Measurements from ENCODE around the gene GDPD5. TPM values are rescaled to one million over a fixed set of nuclear protein-coding genes. Genes with fewer than 3 reads are reported as not detected.
A peak's percentile ranks its signal among the peaks of the same experiment; 100 is the strongest.

Gene GDPD5
- total and polyA plus RNA-seq, 9 of the 15 experiments (the other 6 are each of a cell fraction or from before 2014, with no cell fraction given), result 0.32 to 27.3 (median 8.0) TPM

DNA sequence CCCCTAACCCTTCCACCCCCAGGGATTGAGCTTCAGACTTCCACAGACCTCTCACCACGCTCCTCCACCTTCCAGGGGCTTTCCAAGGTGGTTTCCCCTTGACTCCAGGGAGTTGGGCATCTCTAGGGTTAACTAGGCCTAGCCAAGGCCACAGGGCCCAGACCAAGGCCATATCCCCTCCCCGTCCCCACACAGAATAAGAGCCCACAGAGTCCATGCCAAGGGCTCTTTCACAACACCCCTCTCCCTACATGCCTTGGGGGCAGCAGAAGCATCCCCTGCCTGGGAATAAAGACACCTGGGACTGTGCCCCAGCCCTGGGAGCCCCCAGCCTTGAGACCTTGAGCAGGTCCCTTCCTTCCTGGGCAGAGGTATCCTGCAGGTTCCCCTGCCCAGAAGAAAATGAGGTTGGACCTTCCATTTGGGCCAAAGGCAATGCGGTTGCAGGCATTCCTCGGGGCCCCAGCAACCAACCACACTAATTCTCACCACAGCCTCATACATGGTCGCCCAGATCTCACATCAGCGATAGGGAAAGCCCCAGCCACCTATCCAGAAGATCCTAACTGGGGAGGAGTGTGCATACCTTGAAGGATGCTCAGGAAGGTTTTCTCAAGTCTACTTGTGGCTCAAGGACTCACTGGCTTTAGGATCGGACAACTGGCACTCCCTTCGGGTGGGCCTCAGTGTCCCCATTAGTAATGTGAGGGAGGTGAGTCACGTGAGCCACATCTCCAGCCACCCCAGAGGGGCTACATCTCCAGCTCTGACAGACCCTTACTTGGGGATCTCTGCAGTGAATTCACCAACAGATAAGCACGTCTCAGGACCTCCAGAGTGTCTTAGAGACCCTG is 1.7 kb downstream of the GDPD5 start:
- DNase-seq (ENCODE audit: extremely low read depth in 1 of 4, low spot score in 3 of 4) (no peak), FAIRE-seq (no peak)
- CTCF ChIA-PET (ENCODE audit: low intra/inter-chr PET ratio), result no interaction called here
- no peak for TF ChIP-seq NELFE (IDR thresholded peaks at IDR 0.05; ENCODE audit: insufficient read depth, insufficient read length)
- TF ChIP-seq, protein P1, sequence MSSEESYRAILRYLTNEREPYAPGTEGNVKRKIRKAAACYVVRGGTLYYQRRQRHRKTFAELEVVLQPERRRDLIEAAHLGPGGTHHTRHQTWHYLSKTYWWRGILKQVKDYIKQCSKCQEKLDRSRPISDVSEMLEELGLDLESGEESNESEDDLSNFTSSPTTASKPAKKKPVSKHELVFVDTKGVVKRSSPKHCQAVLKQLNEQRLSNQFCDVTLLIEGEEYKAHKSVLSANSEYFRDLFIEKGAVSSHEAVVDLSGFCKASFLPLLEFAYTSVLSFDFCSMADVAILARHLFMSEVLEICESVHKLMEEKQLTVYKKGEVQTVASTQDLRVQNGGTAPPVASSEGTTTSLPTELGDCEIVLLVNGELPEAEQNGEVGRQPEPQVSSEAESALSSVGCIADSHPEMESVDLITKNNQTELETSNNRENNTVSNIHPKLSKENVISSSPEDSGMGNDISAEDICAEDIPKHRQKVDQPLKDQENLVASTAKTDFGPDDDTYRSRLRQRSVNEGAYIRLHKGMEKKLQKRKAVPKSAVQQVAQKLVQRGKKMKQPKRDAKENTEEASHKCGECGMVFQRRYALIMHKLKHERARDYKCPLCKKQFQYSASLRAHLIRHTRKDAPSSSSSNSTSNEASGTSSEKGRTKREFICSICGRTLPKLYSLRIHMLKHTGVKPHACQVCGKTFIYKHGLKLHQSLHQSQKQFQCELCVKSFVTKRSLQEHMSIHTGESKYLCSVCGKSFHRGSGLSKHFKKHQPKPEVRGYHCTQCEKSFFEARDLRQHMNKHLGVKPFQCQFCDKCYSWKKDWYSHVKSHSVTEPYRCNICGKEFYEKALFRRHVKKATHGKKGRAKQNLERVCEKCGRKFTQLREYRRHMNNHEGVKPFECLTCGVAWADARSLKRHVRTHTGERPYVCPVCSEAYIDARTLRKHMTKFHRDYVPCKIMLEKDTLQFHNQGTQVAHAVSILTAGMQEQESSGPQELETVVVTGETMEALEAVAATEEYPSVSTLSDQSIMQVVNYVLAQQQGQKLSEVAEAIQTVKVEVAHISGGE (CRISPR knock-in tag; IDR thresholded peaks at IDR 0.05), result no peak
- TF ChIP-seq, protein P2, sequence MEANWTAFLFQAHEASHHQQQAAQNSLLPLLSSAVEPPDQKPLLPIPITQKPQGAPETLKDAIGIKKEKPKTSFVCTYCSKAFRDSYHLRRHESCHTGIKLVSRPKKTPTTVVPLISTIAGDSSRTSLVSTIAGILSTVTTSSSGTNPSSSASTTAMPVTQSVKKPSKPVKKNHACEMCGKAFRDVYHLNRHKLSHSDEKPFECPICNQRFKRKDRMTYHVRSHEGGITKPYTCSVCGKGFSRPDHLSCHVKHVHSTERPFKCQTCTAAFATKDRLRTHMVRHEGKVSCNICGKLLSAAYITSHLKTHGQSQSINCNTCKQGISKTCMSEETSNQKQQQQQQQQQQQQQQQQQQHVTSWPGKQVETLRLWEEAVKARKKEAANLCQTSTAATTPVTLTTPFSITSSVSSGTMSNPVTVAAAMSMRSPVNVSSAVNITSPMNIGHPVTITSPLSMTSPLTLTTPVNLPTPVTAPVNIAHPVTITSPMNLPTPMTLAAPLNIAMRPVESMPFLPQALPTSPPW (CRISPR knock-in tag; IDR thresholded peaks at IDR 0.05), result no peak
- no peak for TF ChIP-seq SIRT6 (IDR thresholded peaks at IDR 0.05; ENCODE audit: low read depth, low read length)
- TF ChIP-seq SMARCB1 (IDR thresholded peaks at IDR 0.05; ENCODE audit: insufficient read length, low read depth), result no peak
- TF ChIP-seq, protein P3, sequence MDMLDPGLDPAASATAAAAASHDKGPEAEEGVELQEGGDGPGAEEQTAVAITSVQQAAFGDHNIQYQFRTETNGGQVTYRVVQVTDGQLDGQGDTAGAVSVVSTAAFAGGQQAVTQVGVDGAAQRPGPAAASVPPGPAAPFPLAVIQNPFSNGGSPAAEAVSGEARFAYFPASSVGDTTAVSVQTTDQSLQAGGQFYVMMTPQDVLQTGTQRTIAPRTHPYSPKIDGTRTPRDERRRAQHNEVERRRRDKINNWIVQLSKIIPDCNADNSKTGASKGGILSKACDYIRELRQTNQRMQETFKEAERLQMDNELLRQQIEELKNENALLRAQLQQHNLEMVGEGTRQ (CRISPR knock-in tag; IDR thresholded peaks at IDR 0.05), result peak; percentile 21; the same call in 1 of the 2 replicates
- TF ChIP-seq ZNF121 (CRISPR knock-in tag; conservative IDR thresholded peaks at IDR 0.05), result no peak
- TF ChIP-seq DMBX1 (CRISPR knock-in tag; IDR thresholded peaks at IDR 0.05; ENCODE audit: borderline replicate concordance), result no peak
- TF ChIP-seq, protein P4, sequence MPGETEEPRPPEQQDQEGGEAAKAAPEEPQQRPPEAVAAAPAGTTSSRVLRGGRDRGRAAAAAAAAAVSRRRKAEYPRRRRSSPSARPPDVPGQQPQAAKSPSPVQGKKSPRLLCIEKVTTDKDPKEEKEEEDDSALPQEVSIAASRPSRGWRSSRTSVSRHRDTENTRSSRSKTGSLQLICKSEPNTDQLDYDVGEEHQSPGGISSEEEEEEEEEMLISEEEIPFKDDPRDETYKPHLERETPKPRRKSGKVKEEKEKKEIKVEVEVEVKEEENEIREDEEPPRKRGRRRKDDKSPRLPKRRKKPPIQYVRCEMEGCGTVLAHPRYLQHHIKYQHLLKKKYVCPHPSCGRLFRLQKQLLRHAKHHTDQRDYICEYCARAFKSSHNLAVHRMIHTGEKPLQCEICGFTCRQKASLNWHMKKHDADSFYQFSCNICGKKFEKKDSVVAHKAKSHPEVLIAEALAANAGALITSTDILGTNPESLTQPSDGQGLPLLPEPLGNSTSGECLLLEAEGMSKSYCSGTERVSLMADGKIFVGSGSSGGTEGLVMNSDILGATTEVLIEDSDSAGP (CRISPR knock-in tag; IDR thresholded peaks at IDR 0.05), result no peak
- no peak for TF ChIP-seq POLR3A (IDR thresholded peaks at IDR 0.05; ENCODE audit: borderline replicate concordance, extremely low read depth, insufficient read depth, insufficient read length)

More for the DNA sequence above, 1.7 kb downstream of the GDPD5 start:
- H3K27ac ChIP-seq (ENCODE audit: extremely low read depth, low read depth, low read length), result no peak overlapping the region
- POLR2A ChIA-PET, result interaction anchor here (0.6 to 0.7 kb wide), 2 partner anchors 38 to 96 kb away, joined by 3 to 6 read pairs; partner anchors contain the start of gene SERPINH1
- in situ Hi-C loops (cut with MboI), result no loop called here
- peaks cover 10 to 37% of the 10 kb centered on the region in 2 experiments; a peak in 4 of 5 replicates for H3K4me1 ChIP-seq (replicated peaks in 1 of 2; ENCODE audit: control insufficient read depth in 2 of 2, insufficient read depth in 2 of 2, low read length in 2 of 2)
- no peak overlapping the region for H2AFZ ChIP-seq (ENCODE audit: low read depth, low read length)
- peaks cover 7% of the 10 kb centered on the region; the same call in 1 of the 2 replicates for H4K20me1 ChIP-seq (replicated peaks; ENCODE audit: control insufficient read depth, insufficient read depth, low read length)
- peak overlapping the region in 1 of 2 experiments; percentile 39; a peak in 1 of 4 replicates for H3K9ac ChIP-seq (ENCODE audit: insufficient read depth in 1 of 2, low read depth in 2 of 2, low read length in 2 of 2)
- no peak for ATAC-seq
- H3K27me3 ChIP-seq (ENCODE audit: control insufficient read depth in 2 of 2, insufficient read depth in 2 of 2, low read length in 2 of 2), result no peaks in the 10 kb centered on the region
- no peaks in the 10 kb centered on the region for H3K36me3 ChIP-seq (ENCODE audit: control insufficient read depth, insufficient read depth, low read length)
- H3K4me3 ChIP-seq, result no peak overlapping the region
- H3K9me1 ChIP-seq (ENCODE audit: control insufficient read depth, insufficient read depth, low read length), result no peaks in the 10 kb centered on the region
- 63% methylated on average over 10 of the region's 10 CpGs for WGBS (ENCODE audit: insufficient coverage, low coverage, missing lambda C conversion rate)
- intact Hi-C loops (cut with micrococcal nuclease), result no loop called here
- H3K4me2 ChIP-seq (ENCODE audit: insufficient read depth, low read length), result peak overlapping the region; percentile 95
- H3K9me3 ChIP-seq (replicated peaks; ENCODE audit: control insufficient read depth, insufficient read depth, low read depth, low read length), result no peaks in the 10 kb centered on the region
- H3K79me2 ChIP-seq (ENCODE audit: control insufficient read depth, insufficient read depth, low read length), result peaks cover 10% of the 10 kb centered on the region; the same call in 1 of the 3 replicates
- BruUV-seq (replicated peaks), result no TSS peak
